ENCODE measurements around the gene CA5A. TPM values are rescaled to one million over a fixed set of nuclear protein-coding genes. Genes with fewer than 3 reads are reported as not detected.

CA5A gene
- total RNA-seq, 3 donors from 2014 or later: not detected

GRCh38 chr16:87839542-87840270 lies 96.6 kb downstream of the CA5A start:
- no peak overlapping the region for H3K4me3 ChIP-seq
- peak overlapping the region in 1 of 2 donors; percentile 43 for H3K27ac ChIP-seq
- intact Hi-C loops (cut with DNase I; ENCODE audit: low total_unique reads): no loop called here
- H3K9me3 ChIP-seq: no peaks in the 10 kb centered on the region
- no peaks in the 10 kb centered on the region for H3K4me1 ChIP-seq
- H3K36me3 ChIP-seq: no peaks in the 10 kb centered on the region
- TF ChIP-seq CTCF (IDR thresholded peaks at IDR 0.05) (no peak), POLR2AphosphoS5 (IDR thresholded peaks at IDR 0.05) (no peak), POLR2A (IDR thresholded peaks at IDR 0.05) (no peak)
- no peaks in the 10 kb centered on the region for H3K27me3 ChIP-seq
- no peak for DNase-seq (ENCODE audit: low spot score in 2 of 2)

- H3K4me3 ChIP-seq: no peak overlapping the region
- intact Hi-C loops (cut with DNase I; ENCODE audit: low total_unique reads): no loop called here
- TF ChIP-seq POLR2AphosphoS5 (IDR thresholded peaks at IDR 0.05) (no peak), CTCF (IDR thresholded peaks at IDR 0.05) (no peak), POLR2A (IDR thresholded peaks at IDR 0.05) (no peak)
- H3K4me1 ChIP-seq: no peaks in the 10 kb centered on the region
- no peaks in the 10 kb centered on the region for H3K9me3 ChIP-seq
- H3K36me3 ChIP-seq: no peaks in the 10 kb centered on the region
- H3K27ac ChIP-seq: peak overlapping the region in 1 of 2 donors; percentile 43
- no peaks in the 10 kb centered on the region for H3K27me3 ChIP-seq
- no peak for DNase-seq (ENCODE audit: low spot score in 2 of 2)
These were observed 97.4 kb downstream of the CA5A start for GRCh38 chr16:87838643-87839541.

Other genes with a start within 250 kb of the CA5A start
- 10 to 100 TPM; 25.9 to 35.6 (median 32.4) TPM for gene KLHDC4, start 170.5 kb downstream of the CA5A start, total RNA-seq
- 1 to 10 TPM in 2 of 3 donors, under 1 TPM in 1; 0.48 to 7.3 (median 5.9) TPM for gene SLC7A5, start 67.0 kb downstream of the CA5A start, total RNA-seq
- gene BANP, start 14.9 kb upstream of the CA5A start, total RNA-seq: 10 to 100 TPM; 21.9 to 45.4 (median 32.4) TPM